ENCODE results near the gene LRRC47.

Gene LRRC47

DNA sequence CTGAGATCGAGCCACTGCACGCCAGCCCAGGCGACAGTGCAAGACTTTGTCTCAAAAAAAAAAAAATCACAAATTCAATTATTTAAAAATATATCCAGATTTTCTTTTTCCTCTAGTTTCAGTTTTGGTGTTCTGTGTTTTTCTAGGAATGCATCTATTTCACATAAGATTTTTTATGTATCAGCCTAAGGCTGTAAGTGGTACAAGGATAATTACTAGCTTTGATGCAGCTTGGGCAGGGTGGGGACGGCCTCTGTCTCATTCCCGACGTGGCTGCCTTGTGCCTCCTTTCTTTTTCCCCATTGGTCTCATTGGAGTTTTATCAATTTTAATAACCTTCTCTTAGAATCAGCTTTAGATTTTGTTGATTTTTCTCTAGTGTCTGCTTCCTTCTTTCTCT lies 37.1 kb downstream of the LRRC47 start:
- Histone ChIP-seq H3K27me3 (ENCODE audit: control insufficient read depth, low read length) (peaks cover 7% of the 10 kb centered on the region; the same call in 1 of the 2 replicates), H3K9me2 (replicated peaks; ENCODE audit: control insufficient read depth, low read length) (no peaks in the 10 kb centered on the region), H3K9me3 (ENCODE audit: control insufficient read depth, insufficient read depth, low read length) (no peaks in the 10 kb centered on the region), H3K36me3 (ENCODE audit: control insufficient read depth, low read length) (no peaks in the 10 kb centered on the region), H3K4me3 (ENCODE audit: low read length) (no peak overlapping the region), H4K20me1 (ENCODE audit: control insufficient read depth, insufficient read depth, low read depth, low read length) (no peaks in the 10 kb centered on the region), H3K27ac (ENCODE audit: low read depth, low read length) (no peak overlapping the region), H3K4me2 (ENCODE audit: low read length) (no peak overlapping the region), H3K4me1 (ENCODE audit: control insufficient read depth, low read length) (no peaks in the 10 kb centered on the region), H3F3A (ENCODE audit: control insufficient read depth, insufficient read depth) (no peaks in the 10 kb centered on the region), H3K79me2 (ENCODE audit: control insufficient read depth, low read length) (no peaks in the 10 kb centered on the region)
- TF ChIP-seq, protein P1, sequence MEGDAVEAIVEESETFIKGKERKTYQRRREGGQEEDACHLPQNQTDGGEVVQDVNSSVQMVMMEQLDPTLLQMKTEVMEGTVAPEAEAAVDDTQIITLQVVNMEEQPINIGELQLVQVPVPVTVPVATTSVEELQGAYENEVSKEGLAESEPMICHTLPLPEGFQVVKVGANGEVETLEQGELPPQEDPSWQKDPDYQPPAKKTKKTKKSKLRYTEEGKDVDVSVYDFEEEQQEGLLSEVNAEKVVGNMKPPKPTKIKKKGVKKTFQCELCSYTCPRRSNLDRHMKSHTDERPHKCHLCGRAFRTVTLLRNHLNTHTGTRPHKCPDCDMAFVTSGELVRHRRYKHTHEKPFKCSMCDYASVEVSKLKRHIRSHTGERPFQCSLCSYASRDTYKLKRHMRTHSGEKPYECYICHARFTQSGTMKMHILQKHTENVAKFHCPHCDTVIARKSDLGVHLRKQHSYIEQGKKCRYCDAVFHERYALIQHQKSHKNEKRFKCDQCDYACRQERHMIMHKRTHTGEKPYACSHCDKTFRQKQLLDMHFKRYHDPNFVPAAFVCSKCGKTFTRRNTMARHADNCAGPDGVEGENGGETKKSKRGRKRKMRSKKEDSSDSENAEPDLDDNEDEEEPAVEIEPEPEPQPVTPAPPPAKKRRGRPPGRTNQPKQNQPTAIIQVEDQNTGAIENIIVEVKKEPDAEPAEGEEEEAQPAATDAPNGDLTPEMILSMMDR (IDR thresholded peaks at IDR 0.05; ENCODE audit: low read depth, low read length, poor library complexity, severe bottlenecking) = no peak
- no peak for TF ChIP-seq EZH2phosphoT487 (IDR thresholded peaks at IDR 0.05; ENCODE audit: borderline replicate concordance, low read length)

DNA sequence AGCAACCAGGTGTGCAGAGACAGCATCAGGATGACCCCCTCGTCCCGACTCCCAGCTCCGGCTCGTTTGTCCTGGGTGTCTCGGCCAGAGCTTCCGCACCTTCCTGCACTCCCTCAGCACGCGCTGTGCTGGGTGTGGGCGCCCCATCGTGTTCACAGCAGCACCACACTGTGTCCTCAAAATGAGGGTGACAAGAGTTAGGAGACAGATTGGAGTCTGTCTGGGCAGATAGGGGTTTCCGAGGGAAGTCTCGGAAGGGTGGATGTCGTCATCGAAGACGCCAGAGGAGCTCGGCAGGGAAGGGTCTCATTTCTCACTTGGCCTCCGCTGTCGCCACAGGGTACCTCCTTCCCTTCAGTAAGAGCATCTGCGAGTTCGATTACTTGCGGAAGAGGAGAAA lies 39.9 kb downstream of the LRRC47 start:
- H3K9me2 ChIP-seq (replicated peaks; ENCODE audit: control insufficient read depth, low read length) = no peaks in the 10 kb centered on the region
- TF ChIP-seq, protein P1 (IDR thresholded peaks at IDR 0.05; ENCODE audit: low read depth, low read length, poor library complexity, severe bottlenecking) = no peak
- no peak for TF ChIP-seq EZH2phosphoT487 (IDR thresholded peaks at IDR 0.05; ENCODE audit: borderline replicate concordance, low read length)
- no peaks in the 10 kb centered on the region for H3K36me3 ChIP-seq (ENCODE audit: control insufficient read depth, low read length)
- no peak overlapping the region for H3K4me2 ChIP-seq (ENCODE audit: low read length)
- no peaks in the 10 kb centered on the region for H3K79me2 ChIP-seq (ENCODE audit: control insufficient read depth, low read length)
- H3F3A ChIP-seq (ENCODE audit: control insufficient read depth, insufficient read depth) = no peaks in the 10 kb centered on the region
- H3K4me3 ChIP-seq (ENCODE audit: low read length) = no peak overlapping the region
- H3K27me3 ChIP-seq (ENCODE audit: control insufficient read depth, low read length) = peaks cover 7% of the 10 kb centered on the region; the same call in 1 of the 2 replicates
- no peaks in the 10 kb centered on the region for H3K4me1 ChIP-seq (ENCODE audit: control insufficient read depth, low read length)
- H4K20me1 ChIP-seq (ENCODE audit: control insufficient read depth, insufficient read depth, low read depth, low read length) = no peaks in the 10 kb centered on the region
- no peak overlapping the region for H3K27ac ChIP-seq (ENCODE audit: low read depth, low read length)
- H3K9me3 ChIP-seq (ENCODE audit: control insufficient read depth, insufficient read depth, low read length) = no peaks in the 10 kb centered on the region

DNA sequence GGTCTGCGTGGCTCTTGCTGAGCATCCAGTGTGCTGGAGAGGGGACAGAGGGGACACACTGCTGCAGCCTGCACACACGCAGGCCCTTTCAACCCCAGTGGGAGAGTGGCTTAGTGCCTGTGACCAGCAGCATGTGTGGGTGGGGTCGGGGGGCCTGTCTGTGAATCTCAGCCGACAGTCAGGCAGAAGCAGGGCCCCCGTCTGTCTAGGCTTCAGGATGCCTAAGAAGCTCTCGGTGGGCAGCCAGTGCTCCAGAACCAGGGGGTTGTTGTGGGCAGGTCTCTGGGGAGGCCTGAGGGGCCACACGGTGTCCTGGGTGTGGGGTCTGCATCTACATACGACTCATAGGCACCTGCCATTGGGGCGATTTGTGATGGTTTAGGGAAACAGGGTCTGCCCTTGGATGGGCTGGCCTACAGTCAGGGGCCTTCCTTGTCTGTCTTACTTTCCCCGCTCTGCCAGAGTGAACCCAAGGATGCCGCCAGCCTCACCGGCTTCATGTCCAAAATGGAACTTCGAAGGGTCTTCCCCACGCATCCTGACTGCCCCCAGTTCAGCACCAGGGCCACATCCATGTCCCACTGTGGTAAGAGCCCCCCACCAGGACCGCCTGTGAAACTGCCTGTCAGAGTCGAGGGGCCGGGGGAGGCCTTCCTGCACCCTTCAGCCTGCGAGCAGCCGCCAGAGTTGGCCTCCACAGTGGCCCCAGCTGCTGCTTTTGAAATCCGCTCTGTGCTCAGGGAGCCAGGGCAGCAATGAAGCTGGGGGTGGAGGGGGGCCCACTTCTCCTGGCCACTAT lies 42.4 kb downstream of the LRRC47 start:
- Histone ChIP-seq H3K36me3 (ENCODE audit: control insufficient read depth, low read length) (no peaks in the 10 kb centered on the region), H3F3A (ENCODE audit: control insufficient read depth, insufficient read depth) (no peaks in the 10 kb centered on the region), H3K27me3 (ENCODE audit: control insufficient read depth, low read length) (peaks cover 9% of the 10 kb centered on the region; the same call in 1 of the 2 replicates), H3K27ac (ENCODE audit: low read depth, low read length) (no peak overlapping the region), H3K4me1 (ENCODE audit: control insufficient read depth, low read length) (no peaks in the 10 kb centered on the region), H3K4me2 (ENCODE audit: low read length) (no peak overlapping the region), H3K4me3 (ENCODE audit: low read length) (no peak overlapping the region), H3K9me2 (replicated peaks; ENCODE audit: control insufficient read depth, low read length) (no peaks in the 10 kb centered on the region), H4K20me1 (ENCODE audit: control insufficient read depth, insufficient read depth, low read depth, low read length) (no peaks in the 10 kb centered on the region), H3K9me3 (ENCODE audit: control insufficient read depth, insufficient read depth, low read length) (no peaks in the 10 kb centered on the region), H3K79me2 (ENCODE audit: control insufficient read depth, low read length) (no peaks in the 10 kb centered on the region)
- TF ChIP-seq EZH2phosphoT487 (IDR thresholded peaks at IDR 0.05; ENCODE audit: borderline replicate concordance, low read length) = no peak
- TF ChIP-seq, protein P1 (IDR thresholded peaks at IDR 0.05; ENCODE audit: low read depth, low read length, poor library complexity, severe bottlenecking) = no peak

Measured in DOHH2 (cell line).